Stimulated activated CD8-positive, alpha-beta memory T cell treated with anti-CD3 and anti-CD28 coated beads, Interleukin-4, amount 100 ng/mL, for 24 hours (primary cell): ENCODE measurements around the gene AKAP6.
"Not testable (repeated sequence)": the region's sequence is repeated elsewhere in the genome, so short reads cannot be mapped to it uniquely, and the experiment has no call there.

Source experiments
- DNase-seq: peaks from one replicate; pipeline ENCODE4 v3.0.0-alpha.2; 2020; ENCODE audit warnings: low read depth

The AKAP6 gene

DNA sequence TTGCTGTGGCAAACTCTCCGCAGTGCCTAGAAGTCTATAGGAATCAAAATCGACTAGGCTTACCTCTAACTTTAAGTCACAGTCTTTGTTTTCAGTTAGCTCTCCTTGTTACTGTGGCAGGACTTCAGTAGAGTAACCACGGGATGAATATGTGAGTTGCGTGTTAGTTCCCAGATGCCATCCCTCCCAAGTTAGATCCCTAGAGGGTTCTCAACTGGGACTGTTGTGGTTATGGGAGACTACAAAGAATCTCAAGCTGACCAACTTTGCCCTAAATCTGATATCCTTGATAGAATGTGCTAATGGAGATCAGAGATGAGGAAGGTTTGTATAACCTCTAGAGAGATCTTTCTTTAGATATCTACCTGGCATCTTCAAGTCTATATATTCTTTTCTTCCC, 208.1 kb downstream of the AKAP6 start:
- DNase-seq, result no peak

DNA sequence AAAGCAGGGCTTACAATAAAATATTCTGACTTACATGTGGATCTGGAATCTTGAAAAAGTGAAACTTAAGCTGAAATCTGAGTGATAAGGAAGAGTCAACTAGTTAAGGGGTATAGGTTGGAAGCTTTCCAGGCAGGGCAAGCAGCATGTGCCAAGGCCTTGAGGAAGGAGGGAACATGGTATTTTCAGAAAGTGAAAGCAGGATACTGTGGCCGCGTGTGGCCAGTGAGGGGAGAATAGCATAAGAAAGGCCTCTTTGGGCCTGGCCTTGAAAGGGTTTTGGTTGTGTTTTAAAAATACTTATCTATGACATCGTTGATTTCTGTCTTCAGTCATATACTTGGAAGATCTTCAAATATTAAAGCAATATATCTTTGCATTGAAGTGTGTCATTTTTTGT, 213.4 kb downstream of the AKAP6 start:
- no peak for DNase-seq

DNA sequence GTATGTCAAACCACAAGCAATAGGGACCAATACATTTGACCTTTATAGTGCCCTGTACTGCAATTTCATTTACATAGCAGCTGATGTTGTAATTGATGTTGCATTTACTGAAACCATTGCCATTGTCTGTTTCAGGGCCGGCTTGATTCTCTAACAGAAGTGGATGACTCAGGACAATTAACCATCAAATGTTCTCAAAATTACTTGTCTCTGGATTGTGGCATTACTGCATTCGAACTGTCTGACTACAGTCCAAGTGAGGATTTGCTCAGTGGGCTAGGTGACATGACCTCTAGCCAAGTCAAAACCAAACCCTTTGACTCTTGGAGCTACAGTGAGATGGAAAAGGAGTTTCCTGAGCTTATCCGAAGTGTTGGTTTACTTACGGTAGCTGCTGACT, 216.0 kb downstream of the AKAP6 start:
- no peak for DNase-seq

DNA sequence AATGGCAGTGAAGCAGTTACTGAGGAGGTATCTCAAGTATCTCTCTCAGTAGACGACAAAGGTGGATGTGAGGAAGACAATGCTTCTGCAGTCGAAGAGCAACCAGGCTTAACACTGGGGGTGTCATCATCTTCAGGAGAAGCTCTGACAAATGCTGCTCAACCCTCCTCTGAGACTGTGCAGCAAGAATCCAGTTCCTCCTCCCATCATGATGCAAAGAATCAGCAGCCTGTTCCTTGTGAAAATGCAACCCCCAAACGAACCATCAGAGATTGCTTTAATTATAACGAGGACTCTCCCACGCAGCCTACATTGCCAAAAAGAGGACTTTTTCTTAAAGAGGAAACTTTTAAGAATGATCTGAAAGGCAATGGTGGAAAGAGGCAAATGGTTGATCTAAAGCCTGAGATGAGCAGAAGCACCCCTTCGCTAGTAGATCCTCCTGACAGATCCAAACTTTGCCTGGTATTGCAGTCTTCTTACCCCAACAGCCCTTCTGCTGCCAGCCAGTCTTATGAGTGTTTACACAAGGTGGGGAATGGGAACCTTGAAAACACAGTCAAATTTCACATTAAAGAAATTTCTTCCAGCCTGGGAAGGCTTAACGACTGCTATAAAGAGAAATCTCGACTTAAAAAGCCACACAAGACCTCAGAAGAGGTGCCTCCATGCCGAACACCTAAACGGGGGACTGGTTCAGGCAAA, 216.6 kb downstream of the AKAP6 start:
- DNase-seq, result no peak

DNA sequence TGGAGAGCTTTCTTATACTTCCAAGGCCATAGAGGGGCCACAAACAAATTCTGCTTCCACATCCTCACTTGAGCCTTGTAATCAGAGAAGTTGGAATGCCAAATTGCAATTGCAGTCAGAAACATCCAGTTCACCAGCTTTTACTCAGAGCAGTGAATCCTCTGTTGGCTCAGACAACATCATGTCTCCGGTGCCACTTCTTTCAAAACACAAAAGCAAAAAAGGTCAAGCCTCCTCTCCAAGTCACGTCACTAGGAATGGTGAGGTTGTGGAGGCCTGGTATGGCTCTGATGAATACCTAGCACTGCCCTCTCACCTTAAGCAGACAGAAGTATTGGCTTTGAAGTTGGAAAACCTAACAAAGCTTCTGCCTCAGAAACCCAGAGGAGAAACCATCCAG, 217.1 kb downstream of the AKAP6 start:
- DNase-seq, result no peak

DNA sequence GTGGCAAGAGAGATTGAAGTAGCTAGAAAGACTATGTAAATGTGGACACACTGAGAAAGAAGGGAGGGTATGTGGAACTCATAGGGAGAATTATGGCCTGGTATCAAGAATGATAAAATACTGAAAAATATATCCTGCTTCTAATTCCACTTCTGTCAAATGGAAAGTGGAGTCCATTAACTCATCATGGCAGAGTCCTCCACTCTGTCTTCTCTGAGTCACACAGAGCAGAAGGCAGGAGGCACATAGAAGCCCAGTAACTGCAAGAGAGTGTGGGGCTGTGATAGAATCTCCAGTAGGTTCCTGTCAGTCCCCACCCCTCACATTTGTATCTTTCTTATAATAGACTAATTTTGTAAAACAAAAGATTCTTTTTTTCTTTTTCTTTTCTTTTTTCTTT, 223.7 kb downstream of the AKAP6 start:
- no peak for DNase-seq

DNA sequence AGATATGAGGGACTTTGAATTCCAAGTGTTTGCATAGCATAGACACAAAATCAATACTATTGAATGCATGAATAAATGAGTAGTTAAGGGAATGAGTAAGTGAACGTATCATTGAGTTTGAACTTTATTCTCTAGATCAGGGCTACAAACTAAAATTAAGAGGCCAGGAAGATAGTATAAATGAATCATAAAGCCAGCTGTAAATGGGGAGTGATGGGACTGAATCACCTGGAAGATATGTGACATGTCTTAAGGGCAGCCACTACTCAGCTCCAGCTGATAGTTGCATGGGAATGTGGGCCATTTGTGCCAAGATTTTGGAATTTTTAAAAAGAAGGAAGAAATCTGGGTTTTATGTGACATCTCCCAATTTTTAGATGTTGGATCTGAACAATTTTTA, 229.9 kb downstream of the AKAP6 start:
- no peak for DNase-seq

DNA sequence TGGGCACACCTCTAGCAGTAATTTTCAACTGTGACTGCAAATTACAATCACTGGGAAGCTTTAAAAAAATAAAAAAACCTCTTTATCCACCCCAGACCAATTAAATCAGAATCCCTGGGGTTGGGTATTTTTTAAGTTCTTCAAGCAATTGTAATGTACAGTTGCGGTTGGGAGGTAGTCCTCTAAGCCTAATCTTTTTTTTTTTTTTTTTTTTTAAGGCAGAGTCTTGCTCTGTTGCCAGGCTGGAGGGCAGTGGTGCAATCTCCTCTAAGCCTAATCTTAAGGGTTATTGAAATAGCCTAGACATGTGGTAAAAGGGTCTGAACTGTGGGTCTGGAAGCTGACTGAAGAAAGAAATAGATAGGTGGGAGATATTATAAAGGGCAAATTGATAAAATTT, 230.5 kb downstream of the AKAP6 start:
- DNase-seq, result no peak

DNA sequence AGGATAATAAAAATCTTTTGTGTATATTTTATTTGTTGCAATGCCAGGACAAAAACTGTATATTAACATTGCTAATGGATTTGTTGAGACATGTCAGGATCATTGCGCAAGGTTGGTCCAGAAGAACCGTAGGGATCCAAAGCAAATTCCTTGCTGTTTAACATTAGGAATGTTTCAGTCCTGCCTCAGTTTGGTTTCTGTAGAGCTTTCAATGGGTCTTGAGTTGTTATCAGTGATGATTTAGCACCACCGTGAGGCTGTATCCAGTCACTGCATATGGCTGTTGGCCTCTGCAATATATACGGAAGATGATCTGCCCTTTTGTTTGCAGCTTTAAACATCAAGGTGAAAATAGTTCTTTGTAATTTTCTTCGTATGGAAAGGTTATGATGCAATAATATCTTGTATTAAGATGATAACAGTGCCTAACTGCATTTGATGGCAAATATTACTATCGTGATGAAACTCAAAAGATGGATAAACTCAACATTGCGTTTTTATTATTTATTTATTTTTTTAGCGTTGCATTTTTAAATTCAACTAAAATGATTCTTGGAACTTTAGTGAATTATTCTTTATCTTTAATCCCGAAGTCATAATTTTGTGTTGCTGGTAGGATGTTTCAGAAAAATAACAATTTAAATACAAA, 231.2 kb downstream of the AKAP6 start:
- no peak for DNase-seq

DNA sequence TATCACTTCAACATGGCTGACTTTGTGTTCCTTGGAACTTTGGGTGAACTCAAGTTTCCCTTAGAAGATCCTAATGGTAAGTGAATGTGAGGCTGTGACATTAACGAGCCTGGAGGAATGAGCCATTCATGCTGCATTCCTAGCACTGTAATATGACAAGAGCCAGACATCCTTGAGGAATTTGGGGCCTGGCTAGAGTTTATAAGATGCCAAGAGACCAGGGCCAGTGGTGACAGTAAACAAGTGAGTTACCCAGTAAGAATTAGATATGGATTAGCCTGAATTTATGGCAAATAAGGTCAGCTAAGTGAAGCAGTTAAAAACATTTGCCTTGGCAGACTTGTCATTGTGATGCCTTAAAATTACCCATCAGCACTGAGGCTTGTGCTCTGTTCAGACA, 232.4 kb downstream of the AKAP6 start:
- no peak for DNase-seq

DNA sequence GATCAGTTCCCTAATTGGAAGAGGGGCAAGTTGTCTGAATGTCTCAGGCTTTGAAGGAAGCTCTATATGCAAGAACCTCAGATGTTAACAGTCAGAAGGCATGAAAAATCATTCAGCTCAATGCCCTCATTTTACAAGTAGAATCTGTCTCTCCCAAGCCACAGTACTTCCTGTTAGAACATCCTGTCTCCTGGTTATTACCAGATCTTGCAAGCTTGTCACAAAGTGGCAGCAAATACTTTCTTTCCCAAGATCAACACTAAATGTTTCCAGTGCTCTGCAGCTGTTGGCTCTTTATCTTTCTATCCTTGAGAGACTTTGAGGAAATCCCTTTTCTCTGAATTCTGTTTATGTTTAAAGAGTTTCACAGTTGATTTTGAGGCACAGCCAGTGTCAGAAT, 235.5 kb downstream of the AKAP6 start:
- no peak for DNase-seq

DNA sequence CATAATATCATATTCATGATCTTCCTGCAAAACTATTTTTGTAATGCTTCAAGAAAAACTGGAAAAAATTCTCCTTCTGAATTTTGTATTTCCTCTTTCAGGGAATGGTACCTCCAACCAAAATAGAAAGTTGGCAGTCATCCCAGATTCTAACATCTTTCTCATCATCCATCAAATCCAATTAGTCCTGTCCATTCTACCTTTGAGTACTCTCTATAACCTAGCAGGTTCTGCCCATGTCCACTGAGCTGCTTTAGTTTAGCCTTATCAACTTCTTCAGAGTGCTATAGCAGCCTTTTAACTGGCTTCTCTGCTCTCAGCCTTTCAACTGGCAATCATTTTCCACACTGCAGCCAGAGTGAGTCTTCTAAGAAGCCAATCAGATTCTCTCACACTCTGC, 236.2 kb downstream of the AKAP6 start:
- no peak for DNase-seq

DNA sequence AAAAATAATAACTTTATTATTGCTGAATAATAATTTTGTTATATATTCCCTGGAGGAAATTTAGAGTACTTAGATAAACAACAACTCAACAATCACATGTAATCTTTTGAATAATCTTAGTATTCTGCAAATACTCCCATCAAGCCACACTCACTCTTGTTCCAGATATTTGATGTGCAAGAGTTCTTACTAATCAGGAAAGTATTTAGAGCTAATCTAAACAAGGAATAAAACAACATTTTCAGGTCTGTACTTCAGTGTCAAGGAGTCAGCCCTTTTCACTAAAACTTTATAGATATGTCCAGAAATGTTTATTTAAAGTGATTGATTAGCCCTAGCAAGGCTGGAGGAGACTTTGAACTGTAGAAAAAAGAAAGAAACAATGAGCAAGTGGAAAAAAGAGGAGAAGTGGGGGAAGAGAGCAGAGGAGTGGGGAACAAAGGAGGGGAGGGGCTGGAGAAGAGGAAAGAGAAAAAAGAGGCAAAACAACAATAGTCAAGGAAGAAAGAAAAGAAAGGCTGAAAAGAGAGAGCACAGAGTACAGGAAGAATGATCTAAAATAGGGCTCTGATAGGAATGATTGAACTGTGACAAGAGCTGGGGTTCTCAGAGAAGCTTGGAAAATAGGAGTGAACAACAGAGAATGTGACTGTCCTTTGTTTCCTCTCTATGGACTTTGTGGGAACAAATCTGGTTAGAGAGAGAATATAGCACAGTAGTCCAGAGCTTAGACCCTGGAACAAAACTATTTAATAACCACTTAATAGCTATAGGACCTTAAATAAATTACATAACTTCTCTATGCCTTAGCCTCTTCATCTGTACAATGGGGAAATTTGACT, 238.7 kb downstream of the AKAP6 start:
- no peak for DNase-seq

DNA sequence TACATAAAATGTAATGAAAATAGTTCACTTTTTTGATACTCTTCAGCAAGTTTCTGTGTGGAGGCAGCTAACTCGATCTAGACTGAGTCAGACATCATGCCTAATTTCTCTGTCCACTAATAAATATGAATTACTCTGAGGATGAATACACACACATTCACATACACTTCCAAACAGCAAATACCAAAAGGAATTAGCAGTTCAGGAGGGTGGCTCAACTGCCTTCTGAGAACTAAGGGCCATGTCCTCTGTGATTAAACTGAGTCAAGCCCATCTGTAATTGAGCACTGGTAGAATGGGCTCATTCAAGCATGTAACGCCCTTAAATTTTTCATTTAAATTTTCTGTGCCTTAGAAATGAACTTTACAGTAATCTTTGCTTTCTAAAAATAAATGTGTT, 242.5 kb downstream of the AKAP6 start:
- no peak for DNase-seq

DNA sequence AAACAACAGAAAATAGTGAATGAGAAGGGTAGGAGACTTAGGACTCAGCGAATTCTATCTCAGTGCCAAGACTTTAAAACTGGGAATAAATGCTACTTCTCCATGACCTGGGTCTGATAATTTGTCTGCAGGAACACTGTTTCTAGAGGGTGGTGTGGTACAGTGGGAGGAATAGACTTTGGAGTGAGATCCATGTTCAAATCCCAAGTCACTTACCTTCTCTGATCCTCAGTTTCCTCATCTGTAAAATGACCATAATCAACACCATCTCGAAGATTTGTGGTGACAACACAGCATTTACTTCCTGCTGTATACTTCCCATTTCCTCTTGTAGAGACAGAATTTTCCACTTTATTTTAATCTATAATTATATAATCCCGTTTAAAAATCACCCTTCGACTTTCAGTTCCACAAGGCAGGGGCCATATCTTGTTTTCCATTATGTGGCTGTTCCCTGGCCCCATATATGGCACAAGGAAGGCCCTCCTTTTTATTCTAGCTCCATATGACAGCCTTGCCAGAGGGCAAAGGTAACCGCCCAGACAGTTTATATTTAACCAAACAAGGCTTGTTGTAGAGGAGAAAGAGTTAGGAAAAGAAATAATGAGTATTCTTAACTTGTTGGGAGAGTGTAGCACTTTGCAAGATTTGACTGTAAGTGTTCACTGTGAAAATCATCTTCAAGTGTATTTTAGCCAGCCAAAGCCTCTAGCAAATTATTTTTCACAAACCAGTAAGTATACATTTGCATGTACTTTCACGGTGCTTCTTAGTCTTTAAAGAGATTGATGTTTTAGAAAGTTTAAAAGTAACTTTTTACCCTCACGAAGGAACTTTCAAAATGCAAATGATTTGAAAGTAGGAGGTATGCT, 243.1 kb downstream of the AKAP6 start:
- no peak for DNase-seq

DNA sequence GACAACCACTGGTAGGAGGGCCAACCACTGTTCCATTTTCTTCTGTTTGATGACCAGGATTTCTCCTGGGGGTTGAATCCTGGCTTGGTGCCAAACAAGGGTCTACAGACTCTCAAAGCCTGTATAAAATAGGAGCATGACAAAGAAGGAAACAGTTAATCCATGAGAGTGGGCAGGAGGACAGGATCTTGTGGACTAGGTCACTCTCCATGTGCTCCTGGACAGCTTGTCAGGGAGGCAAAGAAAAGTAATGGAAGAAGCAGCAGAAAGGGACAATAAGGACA, 243.7 kb downstream of the AKAP6 start:
- no peak for DNase-seq

DNA sequence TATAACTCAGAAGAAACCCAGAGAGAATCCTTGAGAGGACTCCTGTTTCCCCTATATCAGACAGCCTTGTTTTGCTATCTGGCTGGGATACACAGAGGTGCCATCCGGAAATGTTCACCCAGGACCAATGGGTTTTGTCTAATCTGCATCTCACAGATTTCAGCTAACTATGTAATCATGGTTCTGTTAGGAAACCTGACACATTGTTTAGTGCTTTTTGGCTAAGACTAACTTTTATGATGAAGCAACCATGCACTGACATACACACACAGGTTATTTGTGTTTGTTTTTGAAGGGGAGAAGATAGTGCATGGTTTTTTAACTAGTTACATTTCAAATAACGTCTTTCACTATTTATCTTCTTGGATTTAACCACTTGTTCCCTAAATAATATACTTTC, 245.2 kb downstream of the AKAP6 start:
- DNase-seq, result no peak

DNA sequence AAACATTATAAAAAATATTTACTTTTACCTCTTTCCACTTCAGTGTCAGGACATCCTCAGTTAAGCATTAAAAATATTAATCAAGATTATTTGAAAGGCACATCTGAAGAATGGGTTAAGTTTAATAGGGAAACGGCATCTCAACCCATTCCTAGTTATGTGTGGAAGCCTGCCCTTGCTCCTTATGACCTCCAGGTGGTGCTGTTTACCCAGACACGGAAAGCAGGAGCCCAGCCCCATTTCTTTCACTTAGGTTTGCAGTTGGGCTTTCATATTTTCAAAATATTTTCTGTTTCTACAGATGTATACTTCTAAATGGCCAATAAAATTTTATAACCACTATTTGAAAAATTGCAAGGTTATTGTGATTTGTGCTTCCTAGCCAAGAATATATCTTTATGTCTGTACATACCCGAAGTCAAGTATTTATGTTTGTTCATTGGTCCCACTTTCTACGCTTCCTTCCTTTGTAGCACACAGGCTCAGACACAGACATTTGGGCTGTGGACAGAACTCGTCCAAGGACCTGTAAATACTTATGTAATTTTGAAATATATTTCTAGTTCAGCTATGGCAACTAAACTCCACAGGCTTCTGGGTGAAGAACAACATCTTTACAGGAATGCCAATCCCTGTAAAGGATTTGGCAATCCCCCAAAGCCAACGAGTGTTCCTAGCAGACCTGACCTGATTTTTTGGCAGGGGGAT, 247.1 kb downstream of the AKAP6 start:
- no peak for DNase-seq

DNA sequence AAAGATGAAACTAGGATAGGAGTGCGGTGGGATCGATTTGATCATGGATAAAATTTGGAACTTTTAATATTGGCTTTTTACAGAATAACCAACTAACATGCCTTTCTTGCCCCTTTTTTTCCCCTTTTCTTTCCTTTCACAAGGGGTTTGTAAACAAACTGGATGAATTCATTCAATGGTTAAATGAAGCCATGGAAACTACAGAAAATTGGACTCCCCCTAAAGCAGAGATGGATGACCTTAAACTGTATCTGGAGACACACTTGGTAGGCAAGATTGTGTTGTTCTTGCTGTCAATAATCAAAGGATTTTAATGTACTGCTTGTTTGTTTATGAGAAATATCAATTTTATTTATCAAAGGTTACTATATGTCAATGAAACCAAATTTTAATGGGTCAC, 247.9 kb downstream of the AKAP6 start:
- DNase-seq, result no peak

DNA sequence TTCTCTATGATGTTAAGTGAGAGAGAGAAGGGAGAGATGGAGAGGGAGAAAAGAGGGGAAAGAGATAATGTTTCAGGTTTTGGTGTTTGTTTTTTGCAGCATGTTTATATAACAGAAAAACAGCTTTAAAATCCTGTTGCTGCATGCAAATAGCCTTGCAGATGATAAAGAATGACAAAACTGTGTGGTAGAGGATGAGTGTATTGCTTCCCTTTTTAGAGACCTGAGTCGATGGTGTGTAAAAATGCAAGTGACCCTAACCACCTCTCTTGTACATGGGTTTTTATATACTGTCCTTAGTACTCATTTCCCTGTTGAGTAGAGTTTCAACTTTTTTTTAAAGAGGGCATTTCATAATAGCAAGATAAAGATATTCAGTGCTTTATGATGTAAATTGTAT, 249.1 kb downstream of the AKAP6 start:
- DNase-seq, result no peak

DNA sequence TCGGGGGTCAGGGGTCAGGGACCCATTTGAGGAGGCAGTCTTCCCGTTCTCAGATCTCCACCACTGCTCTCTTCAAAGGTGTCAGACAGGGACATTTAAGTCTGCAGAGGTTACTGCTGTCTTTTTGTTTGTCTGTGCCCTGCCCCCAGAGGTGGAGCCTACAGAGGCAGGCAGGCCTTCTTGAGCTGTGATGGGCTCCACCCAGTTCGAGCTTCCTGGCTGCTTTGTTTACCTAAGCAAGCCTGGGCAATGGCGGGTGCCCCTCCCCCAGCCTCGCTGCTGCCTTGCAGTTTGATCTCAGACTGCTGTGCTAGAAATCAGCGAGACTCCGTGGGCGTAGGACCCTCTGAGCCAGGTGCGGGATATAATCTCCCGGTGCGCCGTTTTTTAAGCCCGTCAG, 254.3 kb downstream of the AKAP6 start:
- DNase-seq, result not testable (repeated sequence)

DNA sequence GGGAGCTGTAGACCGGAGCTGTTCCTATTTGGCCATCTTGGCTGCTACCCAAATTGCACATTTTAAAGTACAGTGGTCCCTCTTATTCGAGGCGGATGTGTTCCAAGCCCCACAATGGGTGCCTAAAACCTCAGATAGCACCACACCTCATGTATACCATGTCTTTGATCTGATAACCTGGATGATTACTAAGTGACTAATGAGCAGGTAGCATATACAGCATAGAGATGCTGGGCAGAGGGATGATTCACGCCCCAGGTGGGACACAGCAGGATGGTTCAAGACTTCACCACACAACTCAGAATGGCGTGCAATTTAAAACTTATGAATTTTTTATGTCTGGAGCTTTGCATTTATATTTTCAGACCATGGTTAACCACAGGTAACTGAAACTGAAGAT, 255.0 kb downstream of the AKAP6 start:
- no peak for DNase-seq
